ENCODE measurements around the gene GTF2A1L. TPM values are rescaled to one million over a fixed set of nuclear protein-coding genes. Genes with fewer than 3 reads are reported as not detected.

Gene GTF2A1L
- total RNA-seq, 2 experiments from 2014 or later, result not detected

GRCh38 chr2:48583961-48584360 is 33.7 kb upstream of the GTF2A1L start:
- H3K9me3 ChIP-seq (ENCODE audit: low read length), result no peaks in the 10 kb centered on the region
- no peak overlapping the region for H3K27ac ChIP-seq (ENCODE audit: low read depth, low read length, poor library complexity, severe bottlenecking)
- H3K4me1 ChIP-seq (ENCODE audit: insufficient read depth, low read length, poor library complexity, severe bottlenecking), result no peaks in the 10 kb centered on the region
- H3K9me2 ChIP-seq (ENCODE audit: insufficient read depth, low read length), result no peaks in the 10 kb centered on the region
- no peak overlapping the region for H3K4me2 ChIP-seq (ENCODE audit: low read length)
- H3K36me3 ChIP-seq (ENCODE audit: insufficient read depth, low read length), result no peaks in the 10 kb centered on the region
- POLR2A ChIA-PET, result no interaction called here
- no TSS peak for BruUV-seq (replicated peaks)
- H2AFZ ChIP-seq (ENCODE audit: low read length), result no peak overlapping the region
- CTCF ChIA-PET (ENCODE audit: unreplicated experiment), result no interaction called here
- H3K4me3 ChIP-seq (ENCODE audit: low read depth, low read length, poor library complexity, severe bottlenecking), result no peak overlapping the region
- TF ChIP-seq CTCF (conservative IDR thresholded peaks at IDR 0.05; ENCODE audit: low read length) (no peak), EZH2phosphoT487 (IDR thresholded peaks at IDR 0.05; ENCODE audit: borderline replicate concordance, low read depth, low read length) (no peak)
- no peaks in the 10 kb centered on the region for H4K20me1 ChIP-seq (ENCODE audit: insufficient read depth, low read length)
- no peaks in the 10 kb centered on the region for H3K79me2 ChIP-seq (ENCODE audit: insufficient read depth, low read depth, low read length)
- no peak for DNase-seq (ENCODE audit: low spot score)
- intact Hi-C loops (cut with micrococcal nuclease; ENCODE audit: unreplicated experiment), result no loop called here

GRCh38 chr2:48584551-48584950 is 33.1 kb upstream of the GTF2A1L start:
- no peaks in the 10 kb centered on the region for H3K9me3 ChIP-seq (ENCODE audit: low read length)
- H3K36me3 ChIP-seq (ENCODE audit: insufficient read depth, low read length), result no peaks in the 10 kb centered on the region
- POLR2A ChIA-PET, result interaction anchor here (0.6 kb wide), 1 partner anchor 114 kb away, joined by 4 read pairs; no protein-coding TSS in a partner anchor
- no peak overlapping the region for H3K4me3 ChIP-seq (ENCODE audit: low read depth, low read length, poor library complexity, severe bottlenecking)
- H3K4me2 ChIP-seq (ENCODE audit: low read length), result no peak overlapping the region
- no peak for DNase-seq (ENCODE audit: low spot score)
- H3K9me2 ChIP-seq (ENCODE audit: insufficient read depth, low read length), result no peaks in the 10 kb centered on the region
- H2AFZ ChIP-seq (ENCODE audit: low read length), result no peak overlapping the region
- no peaks in the 10 kb centered on the region for H3K4me1 ChIP-seq (ENCODE audit: insufficient read depth, low read length, poor library complexity, severe bottlenecking)
- H4K20me1 ChIP-seq (ENCODE audit: insufficient read depth, low read length), result no peaks in the 10 kb centered on the region
- TF ChIP-seq EZH2phosphoT487 (IDR thresholded peaks at IDR 0.05; ENCODE audit: borderline replicate concordance, low read depth, low read length) (no peak), CTCF (conservative IDR thresholded peaks at IDR 0.05; ENCODE audit: low read length) (no peak)
- CTCF ChIA-PET (ENCODE audit: unreplicated experiment), result no interaction called here
- H3K79me2 ChIP-seq (ENCODE audit: insufficient read depth, low read depth, low read length), result no peaks in the 10 kb centered on the region
- no TSS peak for BruUV-seq (replicated peaks)
- intact Hi-C loops (cut with micrococcal nuclease; ENCODE audit: unreplicated experiment), result no loop called here
- H3K27ac ChIP-seq (ENCODE audit: low read depth, low read length, poor library complexity, severe bottlenecking), result no peak overlapping the region

- TF ChIP-seq CTCF (conservative IDR thresholded peaks at IDR 0.05; ENCODE audit: low read length) (no peak), EZH2phosphoT487 (IDR thresholded peaks at IDR 0.05; ENCODE audit: borderline replicate concordance, low read depth, low read length) (no peak)
- no peaks in the 10 kb centered on the region for H3K9me3 ChIP-seq (ENCODE audit: low read length)
- ChIA-PET POLR2A (no interaction called here), CTCF (ENCODE audit: unreplicated experiment) (no interaction called here)
- DNase-seq (ENCODE audit: low spot score), result no peak
- H3K9me2 ChIP-seq (ENCODE audit: insufficient read depth, low read length), result no peaks in the 10 kb centered on the region
- intact Hi-C loops (cut with micrococcal nuclease; ENCODE audit: unreplicated experiment), result no loop called here
- H3K4me2 ChIP-seq (ENCODE audit: low read length), result no peak overlapping the region
- no peak overlapping the region for H3K27ac ChIP-seq (ENCODE audit: low read depth, low read length, poor library complexity, severe bottlenecking)
- BruUV-seq (replicated peaks), result no TSS peak
- H3K4me1 ChIP-seq (ENCODE audit: insufficient read depth, low read length, poor library complexity, severe bottlenecking), result no peaks in the 10 kb centered on the region
- H3K4me3 ChIP-seq (ENCODE audit: low read depth, low read length, poor library complexity, severe bottlenecking), result no peak overlapping the region
- H3K79me2 ChIP-seq (ENCODE audit: insufficient read depth, low read depth, low read length), result no peaks in the 10 kb centered on the region
- H3K36me3 ChIP-seq (ENCODE audit: insufficient read depth, low read length), result no peaks in the 10 kb centered on the region
- no peaks in the 10 kb centered on the region for H4K20me1 ChIP-seq (ENCODE audit: insufficient read depth, low read length)
- no peak overlapping the region for H2AFZ ChIP-seq (ENCODE audit: low read length)
These were observed 31.2 kb upstream of the GTF2A1L start for GRCh38 chr2:48586433-48586832.
